SK-N-SH treated with all-trans-retinoic acid at 6 μM for 48 hours (cell line): Measurements from ENCODE around the gene TMEM223.

Experiments used
- ATAC-seq: fragments of 200-7000 bp; cut with Tn5 transposase; 3 replicates; pipeline ENCODE4 v1.9.1; 2020; ENCODE audit warnings: mild to moderate bottlenecking, moderate library complexity
- ARNTL ChIP-seq: fragments of 450-650 bp; formaldehyde crosslinking; IDR thresholded peaks from 2 replicates; pipeline ENCODE4 v1.5.0; 2020; ENCODE audit warnings: low read depth, mild to moderate bottlenecking, moderate library complexity, borderline replicate concordance
- CREB5 ChIP-seq: fragments of 250-450 bp; sonication (Bioruptor Pico); IDR thresholded peaks from 2 replicates; pipeline ENCODE4 v1.5.1; 2020; ENCODE audit warnings: low read depth, mild to moderate bottlenecking, moderate library complexity
- CSDC2 ChIP-seq: fragments of 250-450 bp; sonication (Bioruptor Pico); IDR thresholded peaks from 2 replicates; pipeline ENCODE4 v1.5.0; 2020; ENCODE audit warnings: mild to moderate bottlenecking, moderate library complexity
- GLIS3 ChIP-seq: fragments of 250-450 bp; sonication (Bioruptor Pico); IDR thresholded peaks from 2 replicates; pipeline ENCODE4 v1.5.0; 2020; ENCODE audit warnings: mild to moderate bottlenecking, moderate library complexity
- ISL1 ChIP-seq: fragments of 250-450 bp; sonication (Bioruptor Pico); IDR thresholded peaks from 2 replicates; pipeline ENCODE4 v2.1.2; 2022; ENCODE audit warnings: mild to moderate bottlenecking, moderate library complexity
- OSR1 ChIP-seq: fragments of 250-450 bp; sonication (Bioruptor Pico); IDR thresholded peaks from 2 replicates; pipeline ENCODE4 v1.8.0; 2022; ENCODE audit warnings: moderate library complexity, mild to moderate bottlenecking, inconsistent platforms
- POU6F1 ChIP-seq: fragments of 250-450 bp; sonication (Bioruptor Pico); IDR thresholded peaks from 2 replicates; pipeline ENCODE4 v1.8.0; 2021; ENCODE audit warnings: low read depth, mild to moderate bottlenecking, moderate library complexity, borderline replicate concordance
- PPARA ChIP-seq: fragments of 250-450 bp; sonication (Bioruptor Pico); IDR thresholded peaks from 2 replicates; pipeline ENCODE4 v1.5.0; 2020; ENCODE audit warnings: mild to moderate bottlenecking, borderline replicate concordance
- RARB ChIP-seq: fragments of 250-450 bp; sonication (Bioruptor Pico); IDR thresholded peaks from 2 replicates; pipeline ENCODE4 v1.8.0; 2021; ENCODE audit warnings: mild to moderate bottlenecking, moderate library complexity
- SNAI2 ChIP-seq: fragments of 250-450 bp; sonication (Bioruptor Pico); IDR thresholded peaks from 2 replicates; pipeline ENCODE4 v1.5.0; 2020; ENCODE audit warnings: mild to moderate bottlenecking, moderate library complexity
- TCF4 ChIP-seq: fragments of 250-450 bp; sonication (Bioruptor Pico); IDR thresholded peaks from 2 replicates; pipeline ENCODE4 v1.8.0; 2021; ENCODE audit warnings: mild to moderate bottlenecking, moderate library complexity, borderline replicate concordance
- TOX ChIP-seq: fragments of 250-450 bp; sonication (Bioruptor Pico); IDR thresholded peaks from 2 replicates; pipeline ENCODE4 v1.8.0; 2021; ENCODE audit warnings: mild to moderate bottlenecking, moderate library complexity, borderline replicate concordance
- ZC3H10 ChIP-seq: fragments of 250-450 bp; sonication (Bioruptor Pico); IDR thresholded peaks from 2 replicates; pipeline ENCODE4 v1.5.1; 2021; ENCODE audit warnings: mild to moderate bottlenecking, moderate library complexity
- ZFP3 ChIP-seq: fragments of 250-450 bp; sonication (Bioruptor Pico); IDR thresholded peaks from 2 replicates; pipeline ENCODE4 v1.5.0; 2020; ENCODE audit warnings: mild to moderate bottlenecking, moderate library complexity
- ZFP30 ChIP-seq: fragments of 450-650 bp; formaldehyde crosslinking; IDR thresholded peaks from 2 replicates; pipeline ENCODE4 v1.5.0; 2022; ENCODE audit warnings: mild to moderate bottlenecking, moderate library complexity
- ZNF565 ChIP-seq: fragments of 450-650 bp; formaldehyde crosslinking; conservative IDR thresholded peaks from 2 replicates; pipeline ENCODE4 v1.5.0; 2020; ENCODE audit warnings: low read depth, mild to moderate bottlenecking, moderate library complexity
- ZNF70 ChIP-seq: fragments of 450-650 bp; formaldehyde crosslinking; IDR thresholded peaks from 2 replicates; pipeline ENCODE4 v1.5.0; 2020; ENCODE audit warnings: mild to moderate bottlenecking, moderate library complexity
- ZNF8 ChIP-seq: fragments of 450-650 bp; formaldehyde crosslinking; IDR thresholded peaks from 2 replicates; pipeline ENCODE4 v1.5.0; 2020; ENCODE audit warnings: mild to moderate bottlenecking, moderate library complexity
- TF ChIP-seq, protein P1 (sequence below): fragments of 250-450 bp; sonication (Bioruptor Pico); IDR thresholded peaks from 2 replicates; pipeline ENCODE4 v1.5.1; 2021; ENCODE audit warnings: mild to moderate bottlenecking, moderate library complexity
- TF ChIP-seq, protein P2 (sequence below): fragments of 250-450 bp; sonication (Bioruptor Pico); IDR thresholded peaks from 2 replicates; pipeline ENCODE4 v1.8.0; 2020; ENCODE audit warnings: mild to moderate bottlenecking, moderate library complexity, borderline replicate concordance

TMEM223 gene

GRCh38 chr11:62810748-62811147 is 18.9 kb upstream of the TMEM223 start:
- no peak for ATAC-seq
- TF ChIP-seq ZFP30 (CRISPR knock-in tag) (no peak), ZC3H10 (CRISPR knock-in tag) (no peak), OSR1 (CRISPR knock-in tag) (no peak), ARNTL (no peak), TOX (no peak), ZNF8 (CRISPR knock-in tag) (no peak), RARB (CRISPR knock-in tag) (no peak), TCF4 (no peak), ZNF565 (CRISPR knock-in tag) (no peak), POU6F1 (no peak), ZFP3 (CRISPR knock-in tag) (no peak)
- TF ChIP-seq, protein P1, sequence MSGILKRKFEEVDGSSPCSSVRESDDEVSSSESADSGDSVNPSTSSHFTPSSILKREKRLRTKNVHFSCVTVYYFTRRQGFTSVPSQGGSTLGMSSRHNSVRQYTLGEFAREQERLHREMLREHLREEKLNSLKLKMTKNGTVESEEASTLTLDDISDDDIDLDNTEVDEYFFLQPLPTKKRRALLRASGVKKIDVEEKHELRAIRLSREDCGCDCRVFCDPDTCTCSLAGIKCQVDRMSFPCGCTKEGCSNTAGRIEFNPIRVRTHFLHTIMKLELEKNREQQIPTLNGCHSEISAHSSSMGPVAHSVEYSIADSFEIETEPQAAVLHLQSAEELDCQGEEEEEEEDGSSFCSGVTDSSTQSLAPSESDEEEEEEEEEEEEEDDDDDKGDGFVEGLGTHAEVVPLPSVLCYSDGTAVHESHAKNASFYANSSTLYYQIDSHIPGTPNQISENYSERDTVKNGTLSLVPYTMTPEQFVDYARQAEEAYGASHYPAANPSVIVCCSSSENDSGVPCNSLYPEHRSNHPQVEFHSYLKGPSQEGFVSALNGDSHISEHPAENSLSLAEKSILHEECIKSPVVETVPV (CRISPR knock-in tag), result no peak

DNA sequence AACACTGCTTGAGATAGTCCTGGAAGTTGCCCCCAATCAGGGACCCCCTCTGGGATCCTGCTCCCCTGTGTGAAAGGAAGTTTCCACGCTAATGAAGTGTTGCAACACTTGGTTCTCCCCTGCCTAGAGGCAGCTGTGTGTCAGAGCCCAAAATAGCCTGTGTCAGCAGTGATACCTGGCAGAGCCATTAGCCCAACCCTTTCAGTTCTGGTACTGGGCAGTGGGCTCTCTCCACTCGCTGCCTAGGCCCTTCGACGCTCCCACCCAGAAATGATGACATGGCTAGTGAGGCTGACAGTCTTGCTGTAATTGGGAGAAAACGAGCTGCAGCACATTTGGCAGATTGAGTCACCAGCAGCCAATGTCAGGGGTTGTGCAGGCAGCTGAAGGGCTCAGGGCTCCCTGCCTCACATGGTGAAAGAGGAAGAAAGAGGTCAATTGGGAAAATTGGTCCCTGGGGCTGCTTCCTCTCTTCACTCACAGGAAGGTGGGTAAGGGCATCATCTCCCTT is 14.9 kb upstream of the TMEM223 start:
- ATAC-seq, result no peak
- no peak for TF ChIP-seq TCF4
- TF ChIP-seq, protein P2, sequence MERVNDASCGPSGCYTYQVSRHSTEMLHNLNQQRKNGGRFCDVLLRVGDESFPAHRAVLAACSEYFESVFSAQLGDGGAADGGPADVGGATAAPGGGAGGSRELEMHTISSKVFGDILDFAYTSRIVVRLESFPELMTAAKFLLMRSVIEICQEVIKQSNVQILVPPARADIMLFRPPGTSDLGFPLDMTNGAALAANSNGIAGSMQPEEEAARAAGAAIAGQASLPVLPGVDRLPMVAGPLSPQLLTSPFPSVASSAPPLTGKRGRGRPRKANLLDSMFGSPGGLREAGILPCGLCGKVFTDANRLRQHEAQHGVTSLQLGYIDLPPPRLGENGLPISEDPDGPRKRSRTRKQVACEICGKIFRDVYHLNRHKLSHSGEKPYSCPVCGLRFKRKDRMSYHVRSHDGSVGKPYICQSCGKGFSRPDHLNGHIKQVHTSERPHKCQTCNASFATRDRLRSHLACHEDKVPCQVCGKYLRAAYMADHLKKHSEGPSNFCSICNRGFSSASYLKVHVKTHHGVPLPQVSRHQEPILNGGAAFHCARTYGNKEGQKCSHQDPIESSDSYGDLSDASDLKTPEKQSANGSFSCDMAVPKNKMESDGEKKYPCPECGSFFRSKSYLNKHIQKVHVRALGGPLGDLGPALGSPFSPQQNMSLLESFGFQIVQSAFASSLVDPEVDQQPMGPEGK (CRISPR knock-in tag), result no peak
- TF ChIP-seq CREB5 (CRISPR knock-in tag), result no peak
- TF ChIP-seq ZFP30 (CRISPR knock-in tag), result no peak
- TF ChIP-seq CSDC2 (CRISPR knock-in tag), result no peak
- no peak for TF ChIP-seq GLIS3 (CRISPR knock-in tag)

GRCh38 chr11:62805961-62806441 is 14.2 kb upstream of the TMEM223 start:
- peak; percentile 2; the same call in 2 of the 3 replicates for ATAC-seq
- TF ChIP-seq ZFP3 (CRISPR knock-in tag) (no peak), ZNF8 (CRISPR knock-in tag) (no peak), ZFP30 (CRISPR knock-in tag) (no peak), TCF4 (no peak), PPARA (CRISPR knock-in tag) (no peak), ISL1 (no peak), SNAI2 (CRISPR knock-in tag) (no peak), ARNTL (no peak), ZNF70 (CRISPR knock-in tag) (no peak), ZNF565 (CRISPR knock-in tag) (no peak)
- TF ChIP-seq, protein P2 (CRISPR knock-in tag), result no peak
